Astrocyte (in vitro differentiated cells and primary cell): ENCODE measurements around the gene TDG. TPM values are rescaled to one million over a fixed set of nuclear protein-coding genes. Genes with fewer than 3 reads are reported as not detected.

Experiments used
- DNase-seq: peaks from one replicate; pipeline ENCODE4 v3.0.0-alpha.2; 2010; ENCODE audit warnings: low read depth
- FAIRE-seq: peaks from 2 replicates; lab custom pipeline; 2011; peaks lifted over from hg19 to GRCh38; lab: Jason Lieb, UNC
- H2AFZ ChIP-seq: 2 replicates; pipeline ENCODE4 v1.6.0; 2012; ENCODE audit warnings: low read depth, low read length, inconsistent platforms
- H3K27ac ChIP-seq: 2 replicates; pipeline ENCODE4 v1.5.1; 2011; ENCODE audit warnings: low read depth, low read length, inconsistent platforms
- H3K27me3 ChIP-seq: 2 replicates; pipeline ENCODE4 v1.6.0; 2011; ENCODE audit warnings: low read length, inconsistent platforms; ENCODE audit not compliant: insufficient read depth
- H3K36me3 ChIP-seq: 2 replicates; pipeline ENCODE4 v1.5.1; 2011; ENCODE audit warnings: low read length, inconsistent platforms; ENCODE audit not compliant: insufficient read depth
- H3K4me1 ChIP-seq: 2 replicates; pipeline ENCODE4 v1.5.1; 2011; ENCODE audit warnings: low read length, inconsistent platforms; ENCODE audit not compliant: insufficient read depth
- H3K4me2 ChIP-seq: 2 replicates; pipeline ENCODE4 v1.6.0; 2012; ENCODE audit warnings: low read length, inconsistent platforms
- H3K4me3 ChIP-seq: 2 replicates; pipeline ENCODE4 v1.5.1; 2011; ENCODE audit warnings: low read depth, mild to moderate bottlenecking, low read length, inconsistent platforms; ENCODE audit not compliant: insufficient read depth
- H3K79me2 ChIP-seq: 2 replicates; pipeline ENCODE4 v1.6.0; 2012; ENCODE audit warnings: mild to moderate bottlenecking, low read length, inconsistent platforms; ENCODE audit not compliant: insufficient read depth
- H3K9ac ChIP-seq: 2 replicates; pipeline ENCODE4 v1.6.0; 2012; ENCODE audit warnings: mild to moderate bottlenecking, low read length, inconsistent platforms
- H3K9me3 ChIP-seq: 2 replicates; pipeline ENCODE4 v1.5.1; 2012; ENCODE audit warnings: low read depth, mild to moderate bottlenecking, low read length, inconsistent platforms; ENCODE audit not compliant: insufficient read depth
- H4K20me1 ChIP-seq: 2 replicates; pipeline ENCODE4 v1.6.0; 2012; ENCODE audit warnings: low read length, inconsistent platforms; ENCODE audit not compliant: insufficient read depth
- H3K27ac Mint-ChIP-seq: one replicate; pipeline ENCODE4 v1.8.0; 2021; ENCODE audit warnings: mild to moderate bottlenecking, mixed read lengths; ENCODE audit not compliant: unreplicated experiment
- H3K27me3 Mint-ChIP-seq: one replicate; pipeline ENCODE4 v1.8.0; 2021; ENCODE audit warnings: low read depth, mixed read lengths; ENCODE audit not compliant: unreplicated experiment
- H3K36me3 Mint-ChIP-seq: one replicate; pipeline ENCODE4 v1.8.0; 2021; ENCODE audit warnings: low read depth, mixed read lengths; ENCODE audit not compliant: unreplicated experiment
- H3K4me1 Mint-ChIP-seq: one replicate; pipeline ENCODE4 v1.8.0; 2021; ENCODE audit warnings: low read depth, mixed read lengths; ENCODE audit not compliant: unreplicated experiment
- H3K4me3 Mint-ChIP-seq: one replicate; pipeline ENCODE4 v1.8.0; 2021; ENCODE audit warnings: mild to moderate bottlenecking, moderate library complexity, mixed read lengths; ENCODE audit not compliant: unreplicated experiment
- H3K9me3 Mint-ChIP-seq: one replicate; pipeline ENCODE4 v1.8.0; 2021; ENCODE audit warnings: mild to moderate bottlenecking, mixed read lengths; ENCODE audit not compliant: unreplicated experiment
- CTCF ChIP-seq: IDR thresholded peaks from 2 replicates; pipeline ENCODE4 v1.5.1; 2011; ENCODE audit warnings: low read depth, mild to moderate bottlenecking, inconsistent platforms, low read length, moderate library complexity; ENCODE audit not compliant: insufficient read depth
- EZH2 ChIP-seq: IDR thresholded peaks from 2 replicates; pipeline ENCODE4 v1.6.1; 2012; ENCODE audit warnings: mild to moderate bottlenecking, low read length, inconsistent platforms; ENCODE audit not compliant: insufficient read depth
- total RNA-seq: library from RNA; stranded (reverse); gene quantifications from 2 replicates; pipeline ENCODE4 v1.2.1, GENCODE V29; 2021

Gene TDG
- total RNA-seq, 1 donor from 2014 or later, result 49.7 TPM

- H4K20me1 ChIP-seq, result peaks cover 44% of the 10 kb centered on the region
- Mint-ChIP-seq H3K9me3 (no peaks in the 10 kb centered on the region), H3K27me3 (no peaks in the 10 kb centered on the region), H3K4me3 (peak within 1 kb of the TSS; percentile 92), H3K4me1 (peaks cover 9% of the 10 kb centered on the region), H3K27ac (peak within 1 kb of the TSS; percentile 68), H3K36me3 (peaks cover 8% of the 10 kb centered on the region)
- peak within 1 kb of the TSS; percentile 99 for H3K4me3 ChIP-seq
- peak within 1 kb of the TSS; percentile 97 for H3K9ac ChIP-seq
- H2AFZ ChIP-seq, result peak within 1 kb of the TSS; percentile 94
- H3K36me3 ChIP-seq, result peaks cover 23% of the 10 kb centered on the region
- no peak for TF ChIP-seq EZH2
- TF ChIP-seq CTCF, result no peak
- H3K9me3 ChIP-seq, result no peaks in the 10 kb centered on the region
- no peaks in the 10 kb centered on the region for H3K27me3 ChIP-seq
- H3K4me2 ChIP-seq, result peak within 1 kb of the TSS; percentile 98
- H3K79me2 ChIP-seq, result peaks cover 49% of the 10 kb centered on the region
- H3K27ac ChIP-seq, result peak within 1 kb of the TSS; percentile 97
- peak; percentile 56 for FAIRE-seq
- peaks cover 25% of the 10 kb centered on the region for H3K4me1 ChIP-seq
- peak; percentile 99 for DNase-seq
Measured at GRCh38 chr12:103930034-103930786, 35.5 kb upstream of the TDG start, which contains the start of gene HSP90B1. TSS of gene HSP90B1 (plus strand) at chr12:103930410. CDS start at chr12:103930516, 106 bp downstream.

- Histone ChIP-seq H4K20me1 (peaks cover 52% of the 10 kb centered on the region), H3K27ac (peak overlapping the region; percentile 91), H3K9me3 (no peaks in the 10 kb centered on the region), H3K9ac (peak overlapping the region; percentile 97), H3K4me3 (peak overlapping the region; percentile 99), H3K4me2 (peak overlapping the region; percentile 98), H3K79me2 (peaks cover 58% of the 10 kb centered on the region), H3K36me3 (peaks cover 32% of the 10 kb centered on the region), H2AFZ (no peak overlapping the region), H3K27me3 (no peaks in the 10 kb centered on the region), H3K4me1 (peaks cover 20% of the 10 kb centered on the region)
- H3K4me1 Mint-ChIP-seq, result peaks cover 7% of the 10 kb centered on the region
- DNase-seq, result no peak
- no peaks in the 10 kb centered on the region for H3K27me3 Mint-ChIP-seq
- H3K4me3 Mint-ChIP-seq, result peak overlapping the region; percentile 92
- no peak for FAIRE-seq
- no peaks in the 10 kb centered on the region for H3K9me3 Mint-ChIP-seq
- TF ChIP-seq CTCF (no peak), EZH2 (no peak)
- peak overlapping the region; percentile 68 for H3K27ac Mint-ChIP-seq
- peaks cover 12% of the 10 kb centered on the region for H3K36me3 Mint-ChIP-seq
Measured at GRCh38 chr12:103930787-103931735, 34.6 kb upstream of the TDG start.
